Body of pancreas (tissue), 4 donors: ENCODE measurements around the gene ARL5C. TPM values are rescaled to one million over a fixed set of nuclear protein-coding genes. Genes with fewer than 3 reads are reported as not detected.

Source experiments
- ATAC-seq: fragments of 150-250 bp; one replicate; pipeline ENCODE4 v1.9.1; 2016
- DNase-seq, 4 donors: peaks; one replicate each; pipeline ENCODE4 v3.0.0-alpha.2; 2019
- H3K27ac ChIP-seq, 4 donors: fragments of 200-600 bp; sonication (generic); 1 replicate in 3 of 4; 2 replicates in 1 of 4; pipeline versions ENCODE4 v1.5.1 to v1.6.1; 2016 to 2019; ENCODE audit warnings: mild to moderate bottlenecking in 1 of 4, mixed read lengths in 1 of 4, moderate library complexity in 1 of 4
- H3K27me3 ChIP-seq, 2 donors: fragments of 200-600 bp; sonication (generic); one replicate each; pipeline ENCODE4 v1.6.0; 2016; ENCODE audit warnings: mild to moderate bottlenecking in 1 of 2
- H3K36me3 ChIP-seq, 2 donors: fragments of 200-600 bp; sonication (generic); replicated peaks in 1 of 2; 2 replicates each; pipeline ENCODE4 v1.5.1; 2016; ENCODE audit warnings: low read depth in 2 of 2; ENCODE audit not compliant: insufficient read depth in 1 of 2
- H3K4me1 ChIP-seq: fragments of 200-600 bp; sonication (generic); one replicate; pipeline ENCODE4 v1.6.0; 2016
- H3K4me3 ChIP-seq, 2 donors: fragments of 200-600 bp; sonication (generic); 1 replicate in 1 of 2; 2 replicates in 1 of 2; pipeline ENCODE4 v1.5.1; 2016 to 2019
- H3K9me3 ChIP-seq, 3 donors: fragments of 200-600 bp; sonication (generic); 1 replicate in 2 of 3; 2 replicates in 1 of 3; pipeline ENCODE4 v1.5.1; 2016
- CTCF ChIP-seq, 7 experiments: fragments of 450-650 bp in 4 of 7; fragments of 200-600 bp in 3 of 7; sonication (generic) in 3 of 7; IDR thresholded peaks; one replicate each; pipeline ENCODE4 v1.5.1; 2016 to 2019; ENCODE audit warnings: antibody characterized with exemption in 7 of 7
- POLR2A ChIP-seq, 3 donors: fragments of 450-650 bp; IDR thresholded peaks; one replicate each; pipeline ENCODE4 v1.6.1; 2016; ENCODE audit warnings: antibody characterized with exemption in 3 of 3, mild to moderate bottlenecking in 2 of 3
- WGBS, 2 donors: methylation state at CpG; one replicate each; pipeline ENCODE4 v1.1.5; 2017; 5-methylcytosine and 5-hydroxymethylcytosine counted together
- intact Hi-C: fragments of 100-400 bp; cut with DNase I; formaldehyde crosslinking; loops from one replicate; pipeline ENCODE4 v1.15.1; 2023
- total RNA-seq, 2 donors: library from RNA; depleted of rRNA; stranded (reverse); fragments of >200 nt; gene quantifications; one replicate each; pipeline ENCODE4 v1.1.0, GENCODE V29; 2016

The ARL5C gene
- total RNA-seq, 2 donors from 2014 or later, result 0.26 TPM; not detected in 1

DNA sequence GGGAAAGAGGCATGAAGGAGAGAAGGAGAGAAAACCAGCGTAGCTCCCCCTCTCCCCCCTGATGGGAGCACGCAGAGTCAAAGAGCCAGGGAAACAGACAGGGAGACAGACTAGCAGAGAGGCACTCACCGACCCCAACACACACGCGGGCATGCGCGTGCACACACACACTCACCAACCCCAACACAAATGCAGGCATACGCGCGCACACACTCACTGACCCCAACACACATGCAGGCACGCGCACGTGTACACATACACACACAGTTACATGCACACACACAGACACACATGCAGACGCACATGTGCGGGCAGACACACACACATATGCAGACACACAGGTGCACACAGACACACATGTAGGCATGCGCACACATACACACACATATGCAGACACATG is 26.9 kb upstream of the ARL5C start:
- ATAC-seq, result no peak
- H3K27ac ChIP-seq, result no peak overlapping the region
- H3K36me3 ChIP-seq, result no peaks in the 10 kb centered on the region
- H3K27me3 ChIP-seq, result no peaks in the 10 kb centered on the region
- no peak for DNase-seq
- H3K9me3 ChIP-seq, result no peaks in the 10 kb centered on the region
- H3K4me3 ChIP-seq, result no peak overlapping the region
- intact Hi-C loops, result no loop called here
- TF ChIP-seq CTCF (IDR thresholded peaks at IDR 0.05) (no peak), POLR2A (IDR thresholded peaks at IDR 0.05) (no peak)
- peaks cover 13% of the 10 kb centered on the region for H3K4me1 ChIP-seq
- 94 to 97% methylated on average over 16 of the region's 16 CpGs for WGBS, 2 donors

GRCh38 chr17:39191750-39192510 is 26.0 kb upstream of the ARL5C start:
- Histone ChIP-seq H3K27ac (no peak overlapping the region), H3K36me3 (no peaks in the 10 kb centered on the region), H3K9me3 (no peaks in the 10 kb centered on the region), H3K27me3 (no peaks in the 10 kb centered on the region), H3K4me1 (peaks cover 9% of the 10 kb centered on the region), H3K4me3 (no peak overlapping the region)
- DNase-seq (no peak), ATAC-seq (no peak)
- WGBS, 2 donors, result 88 to 89% methylated on average over 3 to 9 of the region's 9 CpGs
- intact Hi-C loops, result no loop called here
- TF ChIP-seq POLR2A (IDR thresholded peaks at IDR 0.05) (no peak), CTCF (IDR thresholded peaks at IDR 0.05) (no peak)

DNA sequence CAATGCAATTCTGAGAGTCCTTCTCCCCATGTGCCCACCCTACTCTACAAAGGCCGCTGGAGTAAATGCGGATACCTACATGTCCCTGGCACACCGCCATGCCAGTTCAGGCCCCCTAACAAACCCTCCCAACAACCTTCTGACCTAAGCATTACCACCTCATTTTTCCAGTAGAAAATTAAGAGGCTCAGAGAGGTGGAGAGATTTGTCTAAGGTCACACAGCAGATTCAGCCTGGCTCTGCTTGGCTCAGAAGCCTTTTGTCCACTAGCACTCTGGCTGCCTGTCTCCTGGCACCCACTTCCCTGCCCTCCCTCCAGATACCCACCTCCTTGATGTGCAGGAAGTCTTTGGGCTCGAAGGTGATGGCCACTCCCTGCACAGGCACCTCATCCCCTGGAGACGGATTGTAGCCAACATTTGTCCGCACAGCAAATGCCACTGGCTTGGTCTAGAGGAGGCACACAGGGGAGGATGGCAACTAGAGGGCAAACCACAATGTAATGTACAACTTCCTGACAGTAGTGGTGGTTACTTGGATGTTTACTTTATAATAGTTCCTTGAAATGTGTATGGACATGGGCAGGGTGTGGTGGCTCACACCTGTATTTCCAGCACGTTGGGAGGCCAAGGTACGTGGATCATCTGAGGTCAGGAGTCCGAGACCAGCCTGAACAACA is 21.3 kb upstream of the ARL5C start:
- no peak for TF ChIP-seq POLR2A (IDR thresholded peaks at IDR 0.05)
- no peak overlapping the region for H3K27ac ChIP-seq
- H3K27me3 ChIP-seq, result no peaks in the 10 kb centered on the region
- intact Hi-C loops, result no loop called here
- no peak for DNase-seq
- no peak for ATAC-seq
- no peaks in the 10 kb centered on the region for H3K9me3 ChIP-seq
- H3K36me3 ChIP-seq, result no peaks in the 10 kb centered on the region
- H3K4me3 ChIP-seq, result no peak overlapping the region
- 92 to 98% methylated on average over 6 to 9 of the region's 9 CpGs for WGBS, 2 donors
- H3K4me1 ChIP-seq, result no peaks in the 10 kb centered on the region

DNA sequence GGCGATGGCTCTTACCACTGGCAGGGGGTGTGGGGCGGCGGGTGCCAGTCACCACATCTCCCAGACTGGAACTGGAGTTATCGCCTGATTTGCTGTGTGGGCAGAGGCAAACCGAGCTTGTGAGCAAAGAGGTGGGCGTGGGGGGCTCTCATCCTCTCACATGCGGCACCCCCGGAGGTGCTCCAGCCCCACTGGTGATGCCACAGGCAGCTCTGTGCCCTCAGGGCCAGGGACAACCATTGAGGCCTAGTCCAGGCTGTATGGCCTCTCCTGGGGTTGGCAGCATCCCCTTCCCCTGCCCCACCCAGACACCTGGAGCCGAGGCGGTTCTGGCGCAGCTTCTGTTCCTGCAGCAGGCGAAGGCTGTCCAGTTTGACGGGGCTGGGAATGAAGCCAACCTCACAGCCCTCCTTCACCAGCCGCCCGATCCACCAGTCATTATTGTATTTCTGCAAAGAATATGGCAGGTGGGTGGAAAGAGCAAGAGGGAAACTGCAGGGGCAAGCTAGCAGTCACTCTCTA is 20.6 kb upstream of the ARL5C start:
- WGBS, 2 donors, result 77 to 100% methylated on average over 4 to 14 of the region's 15 CpGs
- H3K9me3 ChIP-seq, result no peaks in the 10 kb centered on the region
- H3K4me1 ChIP-seq, result no peaks in the 10 kb centered on the region
- ATAC-seq, result no peak
- H3K27ac ChIP-seq, result no peak overlapping the region
- H3K27me3 ChIP-seq, result no peaks in the 10 kb centered on the region
- H3K4me3 ChIP-seq, result no peak overlapping the region
- no peak for DNase-seq
- H3K36me3 ChIP-seq, result no peaks in the 10 kb centered on the region
- TF ChIP-seq POLR2A (IDR thresholded peaks at IDR 0.05) (no peak), CTCF (IDR thresholded peaks at IDR 0.05) (no peak)
- intact Hi-C loops, result no loop called here

DNA sequence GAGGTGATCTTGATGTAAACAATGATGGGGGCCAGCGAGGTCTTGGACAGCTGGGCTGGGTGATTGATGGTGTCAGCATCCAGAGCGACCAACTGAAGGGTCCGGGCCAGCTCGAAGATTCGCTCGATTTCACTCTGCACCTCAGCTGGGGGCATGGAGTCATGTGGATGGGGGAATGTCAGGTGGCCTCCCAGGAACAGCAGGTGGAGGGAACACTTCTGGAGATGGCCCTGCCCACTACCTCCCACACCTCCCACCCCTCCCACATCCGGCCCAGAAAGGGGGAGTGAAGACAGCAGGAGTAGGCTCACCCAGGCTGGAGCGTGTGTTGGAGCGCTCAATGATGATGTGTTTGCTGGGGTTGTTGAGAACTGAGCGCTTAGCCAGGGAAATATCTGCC is 17.8 kb upstream of the ARL5C start:
- Histone ChIP-seq H3K9me3 (no peaks in the 10 kb centered on the region), H3K27ac (no peak overlapping the region), H3K4me3 (no peak overlapping the region), H3K36me3 (no peaks in the 10 kb centered on the region), H3K27me3 (no peaks in the 10 kb centered on the region), H3K4me1 (no peaks in the 10 kb centered on the region)
- ATAC-seq (no peak), DNase-seq (no peak)
- TF ChIP-seq POLR2A (IDR thresholded peaks at IDR 0.05), result no peak
- no peak for TF ChIP-seq CTCF (IDR thresholded peaks at IDR 0.05)
- WGBS, 2 donors, result 89 to 92% methylated on average over 10 of the region's 10 CpGs
- intact Hi-C loops, result no loop called here
